GM18870 (cell line): ENCODE measurements around the gene SART3.
"Not testable (repeated sequence)": the region's sequence is repeated elsewhere in the genome, so short reads cannot be mapped to it uniquely, and the experiment has no call there.

Experiments used
- ATAC-seq: cut with Tn5 transposase; IDR thresholded peaks from one replicate; pipeline ENCODE4 v1.9.1; 2021; ENCODE audit warnings: moderate library complexity; ENCODE audit not compliant: unreplicated experiment

The SART3 gene

GRCh38 chr12:108564724-108565123 lies 3.8 kb upstream of the SART3 start:
- no peak for ATAC-seq

DNA sequence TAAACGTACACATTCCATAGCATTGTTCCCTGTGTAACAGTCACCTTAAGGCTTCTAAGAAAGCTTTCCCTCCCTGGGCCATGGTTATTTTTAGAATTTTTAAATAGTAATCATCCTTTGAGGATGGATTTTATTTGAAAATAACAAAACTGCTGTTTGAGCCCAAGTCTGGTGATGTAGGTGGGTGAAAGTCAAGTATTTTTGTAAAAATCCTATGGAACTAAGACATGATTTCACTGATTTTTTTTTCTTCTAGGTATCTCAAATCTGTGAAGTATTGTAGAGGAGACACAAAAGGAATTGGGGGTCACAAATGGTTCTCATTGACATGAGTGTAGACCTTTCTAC lies 2.8 kb upstream of the SART3 start:
- no peak for ATAC-seq

GRCh38 chr12:108563136-108563803 lies 2.3 kb upstream of the SART3 start:
- ATAC-seq = peak; percentile 34

DNA sequence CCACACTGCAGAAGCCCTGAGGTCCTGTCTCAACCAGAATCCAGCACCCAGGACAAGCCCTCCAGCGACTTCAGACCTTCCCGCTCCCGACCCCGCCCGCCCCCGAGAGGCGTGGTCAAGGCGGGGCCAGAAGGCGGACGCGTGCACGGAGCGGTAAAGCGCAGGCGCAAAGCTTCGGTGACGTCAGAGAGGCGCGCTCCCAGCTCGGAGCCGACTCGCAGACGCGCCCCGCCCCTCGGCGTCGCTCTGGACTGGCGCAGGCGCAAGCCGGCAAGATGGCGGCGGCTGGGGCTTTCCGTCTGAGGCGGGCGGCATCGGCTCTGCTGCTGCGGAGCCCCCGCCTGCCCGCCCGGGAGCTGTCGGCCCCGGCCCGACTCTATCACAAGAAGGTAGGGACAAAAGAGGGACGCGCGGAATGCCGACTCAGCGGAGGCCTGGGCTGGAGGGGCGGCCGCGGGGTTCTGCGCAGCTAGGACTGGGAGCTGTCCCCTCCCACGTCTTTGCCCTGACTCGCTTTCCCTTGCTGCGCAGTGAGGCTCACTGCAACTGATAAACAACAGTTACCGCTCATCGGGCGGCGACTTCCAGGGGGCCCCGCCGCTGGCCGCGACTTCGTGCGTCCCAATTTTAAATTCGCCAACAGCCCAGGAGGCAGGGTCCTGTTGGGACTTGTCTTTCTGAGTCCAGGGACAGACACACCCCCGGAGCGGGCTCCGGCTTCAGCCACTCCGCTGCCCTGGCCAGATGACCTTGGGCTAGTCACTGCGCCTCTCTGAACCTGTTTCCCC lies 1.6 kb upstream of the SART3 start, which contains the start of gene ISCU:
TSS of gene ISCU (plus strand) at position 249 of the 788 bp plus-strand sequence. CDS start at position 276, 27 bp downstream.
- ATAC-seq = peak; percentile 30

DNA sequence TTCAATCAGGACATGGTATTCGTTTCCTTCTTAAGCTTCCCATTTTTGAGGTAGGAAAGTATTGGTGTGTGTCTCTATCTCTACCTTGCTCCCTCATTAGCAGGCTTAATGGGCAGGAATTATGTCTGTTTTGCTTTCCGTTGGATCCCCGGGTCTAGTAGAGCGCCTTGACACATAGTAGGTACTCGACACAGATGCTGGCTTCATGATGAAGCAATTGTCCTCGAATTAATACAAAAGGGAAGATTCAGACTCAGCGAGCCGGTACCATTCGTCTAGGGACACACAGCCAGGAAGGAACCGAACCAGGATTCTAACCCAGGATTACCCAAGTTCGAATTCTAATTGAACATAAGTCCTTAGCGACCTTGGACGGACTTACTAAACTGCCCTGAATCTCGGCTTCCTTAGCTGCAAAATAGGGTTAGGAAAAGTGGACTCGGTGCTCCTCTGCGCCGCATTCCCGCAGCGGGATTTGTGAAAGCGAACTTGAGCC lies 927 bp upstream of the SART3 start:
- no peak for ATAC-seq

- ATAC-seq = no peak
Observed at GRCh38 chr12:108560321-108560721, 652 bp downstream of the SART3 start.

- no peak for ATAC-seq
Observed at GRCh38 chr12:108559748-108560147, 1.2 kb downstream of the SART3 start.

- no peak for ATAC-seq
Observed at GRCh38 chr12:108559007-108559655, 1.8 kb downstream of the SART3 start.

DNA sequence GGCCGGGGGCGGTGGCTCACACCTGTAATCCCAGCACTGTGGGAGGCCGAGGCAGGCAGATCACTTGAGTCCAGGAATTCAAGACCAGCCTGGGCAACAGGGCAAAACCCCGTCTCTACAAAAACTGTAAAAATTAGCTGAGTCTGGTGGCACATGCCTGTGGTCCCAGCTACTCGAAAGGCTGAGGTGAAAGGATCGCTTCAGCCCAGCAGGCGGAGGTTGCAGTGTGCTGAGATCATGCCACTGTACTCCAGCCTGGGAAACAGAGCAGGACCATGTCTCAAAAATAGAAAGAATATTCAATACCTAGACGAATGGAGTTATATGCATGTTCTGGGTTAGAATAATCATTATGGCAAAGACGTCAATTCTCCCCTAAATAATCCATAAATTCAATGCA lies 5.6 kb downstream of the SART3 start:
- ATAC-seq = not testable (repeated sequence)

DNA sequence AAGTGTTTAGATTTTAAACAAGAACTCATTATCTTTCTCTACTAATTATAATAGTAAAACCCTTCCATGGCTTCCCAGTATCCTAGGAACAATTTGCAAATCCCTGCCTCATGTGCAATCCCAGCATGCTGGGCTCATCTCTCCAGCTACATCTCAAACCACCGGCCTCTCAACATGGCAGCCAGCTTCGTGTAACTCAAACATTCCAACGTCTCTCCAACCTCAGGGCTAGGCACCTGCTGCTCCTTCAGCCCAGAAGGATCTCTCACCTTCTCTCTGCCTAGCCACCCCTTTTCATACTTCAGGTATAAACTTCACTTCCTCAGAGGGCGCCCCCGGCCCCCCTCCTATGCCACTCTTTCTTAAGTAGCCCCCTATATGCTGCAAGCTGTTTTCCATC lies 7.2 kb downstream of the SART3 start:
- no peak for ATAC-seq

DNA sequence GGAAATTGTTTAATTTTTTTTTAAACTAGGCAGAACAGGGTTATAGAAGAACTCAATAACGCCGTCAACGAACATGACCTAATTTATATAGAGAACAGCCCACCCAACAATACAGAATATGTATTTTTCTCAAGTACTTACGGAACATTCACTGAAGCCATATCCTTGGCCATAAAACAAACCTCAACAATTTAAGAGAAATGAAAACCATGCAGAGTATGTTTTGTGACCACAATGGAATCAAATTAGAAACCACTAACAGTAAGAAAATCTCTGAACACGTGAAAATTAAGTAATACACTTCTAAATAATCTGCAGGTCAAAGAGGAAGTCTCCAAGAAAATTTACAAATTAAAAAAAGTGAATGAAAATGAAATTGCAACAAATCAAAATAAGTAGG lies 9.4 kb downstream of the SART3 start:
- no peak for ATAC-seq

GRCh38 chr12:108548954-108549521 lies 11.9 kb downstream of the SART3 start:
- ATAC-seq = no peak

GRCh38 chr12:108547686-108548085 lies 13.3 kb downstream of the SART3 start:
- ATAC-seq = no peak

GRCh38 chr12:108543652-108544051 lies 17.3 kb downstream of the SART3 start:
- no peak for ATAC-seq

- ATAC-seq = no peak
Observed at GRCh38 chr12:108542320-108542719, 18.7 kb downstream of the SART3 start.

GRCh38 chr12:108538616-108539195 lies 22.3 kb downstream of the SART3 start:
- no peak for ATAC-seq

GRCh38 chr12:108538146-108538545 lies 22.8 kb downstream of the SART3 start:
- no peak for ATAC-seq

DNA sequence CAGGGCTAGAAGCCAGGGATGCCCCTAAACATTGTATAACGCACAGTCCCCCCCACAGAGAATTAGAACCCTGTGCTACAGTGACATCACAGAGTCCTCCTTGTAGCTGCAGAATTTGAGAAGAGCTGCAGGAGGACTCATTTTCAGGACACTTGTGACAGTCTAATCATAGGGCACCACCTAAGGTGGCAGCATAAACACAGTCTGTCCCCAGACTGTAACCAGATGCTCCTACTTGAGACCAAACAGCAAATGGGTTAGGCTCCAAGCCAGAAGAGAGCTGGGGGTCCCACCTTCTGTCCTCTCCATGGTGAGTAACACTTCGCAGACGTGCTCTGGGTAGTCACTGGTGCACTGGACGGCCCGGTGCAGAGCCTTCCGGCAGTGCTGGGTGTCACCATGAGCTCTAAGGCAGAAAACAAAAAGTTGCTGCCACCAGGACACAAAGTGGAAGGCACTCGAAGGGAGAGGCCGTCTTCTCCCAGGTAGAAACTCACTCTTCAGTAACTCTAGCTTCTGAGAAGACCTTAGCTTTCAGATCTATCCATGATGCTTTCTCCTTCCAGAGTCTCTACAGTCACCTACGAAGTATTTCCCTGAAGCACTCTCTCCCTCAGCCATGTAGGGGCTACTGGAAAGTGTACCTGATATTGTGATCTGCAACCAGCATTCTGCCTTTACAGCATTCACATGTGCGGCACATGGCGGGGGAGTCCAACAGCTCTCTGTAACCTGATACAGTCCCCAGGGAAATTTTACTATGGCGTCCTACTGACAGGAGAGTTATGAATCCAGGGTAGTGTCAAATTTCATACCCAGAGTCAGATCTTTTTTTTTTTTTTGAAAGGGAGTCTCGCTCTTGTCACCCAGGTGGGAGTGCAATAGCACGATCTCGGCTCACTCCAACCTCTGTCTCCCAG lies 28.8 kb downstream of the SART3 start:
- ATAC-seq = no peak

DNA sequence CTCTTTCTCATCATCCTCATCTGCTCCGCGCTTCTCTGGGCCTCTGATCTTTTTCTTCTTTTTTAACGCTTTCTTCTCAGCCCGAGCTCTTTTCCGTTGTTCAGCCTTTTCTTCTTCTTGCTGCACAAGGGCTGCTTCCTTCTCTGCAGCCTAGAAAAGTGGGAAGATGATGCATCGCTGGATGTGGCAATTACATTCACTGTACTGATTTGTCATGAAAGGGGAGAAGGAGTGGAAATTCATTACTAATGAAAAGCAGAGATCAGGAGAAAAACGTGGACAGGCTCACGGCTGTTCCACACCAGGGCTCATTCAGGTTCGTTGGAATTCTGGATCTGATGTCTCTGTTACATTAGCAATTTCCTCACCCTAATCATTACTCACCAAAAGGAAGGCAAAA lies 30.8 kb downstream of the SART3 start:
- no peak for ATAC-seq

DNA sequence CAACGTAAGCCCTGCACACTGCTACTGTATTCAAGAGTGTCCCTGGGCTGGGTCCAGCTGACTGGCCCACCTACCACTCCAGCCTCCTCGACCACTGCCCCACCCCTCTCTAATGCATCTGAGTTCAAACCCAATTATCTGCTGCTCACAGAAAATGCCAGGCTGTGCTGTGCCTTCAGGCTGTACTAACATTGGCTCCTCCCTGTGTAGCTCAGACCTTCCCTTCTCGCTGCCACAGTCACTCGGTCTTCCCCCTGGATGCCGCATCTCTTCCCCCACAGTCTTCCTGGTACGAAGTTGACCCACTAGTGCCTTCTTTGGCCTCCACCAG lies 33.8 kb downstream of the SART3 start:
- ATAC-seq = no peak
